ENCODE results near the gene SH3BP4.

SH3BP4 gene

DNA sequence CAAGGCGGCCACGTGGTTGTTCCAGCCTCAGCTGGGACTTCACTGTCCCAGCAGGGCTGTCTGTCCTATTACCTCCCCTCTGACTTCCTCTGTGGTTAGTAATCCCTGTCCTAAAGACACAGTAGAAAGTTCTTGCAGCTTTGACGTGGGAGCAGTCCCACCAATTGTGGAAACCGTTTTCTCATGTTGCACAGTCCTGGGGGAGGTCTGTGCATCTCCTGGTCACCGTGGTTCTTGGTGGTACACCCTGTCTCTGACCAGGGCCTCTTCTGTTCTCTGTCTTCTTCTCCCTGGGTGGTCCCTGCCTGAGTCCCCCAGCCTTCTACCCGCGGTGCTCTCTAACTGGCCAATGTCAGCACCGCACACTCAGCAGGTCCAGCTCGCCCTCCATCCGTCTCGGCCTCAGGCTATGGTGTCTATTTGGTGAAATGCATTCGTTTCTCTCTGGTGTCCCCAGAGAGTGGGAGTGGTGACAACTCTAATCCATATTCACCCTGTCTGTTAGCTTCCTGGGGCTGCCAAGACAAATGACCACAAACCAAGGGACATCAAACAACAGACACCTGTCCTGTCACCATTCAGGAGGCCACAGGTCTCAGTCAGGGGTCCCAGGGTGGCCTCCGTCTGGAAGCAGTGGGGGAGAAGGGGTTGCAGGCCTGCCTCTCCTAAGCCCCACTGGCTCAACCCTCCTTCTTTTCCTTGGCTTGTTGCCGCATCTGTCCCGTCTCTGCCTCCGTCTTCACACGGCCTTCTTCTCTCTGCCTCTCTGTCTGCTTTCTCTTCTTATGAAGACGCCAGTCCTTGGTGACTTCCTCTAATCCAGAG, 99.8 kb downstream of the SH3BP4 start:
- Histone ChIP-seq H4K20me1 (ENCODE audit: control insufficient read depth, insufficient read depth, low read depth, low read length) (no peaks in the 10 kb centered on the region), H3K9me2 (replicated peaks; ENCODE audit: control insufficient read depth, low read length) (no peaks in the 10 kb centered on the region), H3F3A (ENCODE audit: control insufficient read depth, insufficient read depth) (no peaks in the 10 kb centered on the region), H3K27ac (ENCODE audit: low read depth, low read length) (no peak overlapping the region), H3K79me2 (ENCODE audit: control insufficient read depth, low read length) (no peaks in the 10 kb centered on the region), H3K4me2 (ENCODE audit: low read length) (no peak overlapping the region), H3K4me3 (ENCODE audit: low read length) (no peak overlapping the region), H3K4me1 (ENCODE audit: control insufficient read depth, low read length) (no peaks in the 10 kb centered on the region), H3K27me3 (ENCODE audit: control insufficient read depth, low read length) (no peaks in the 10 kb centered on the region), H3K9me3 (ENCODE audit: control insufficient read depth, insufficient read depth, low read length) (no peaks in the 10 kb centered on the region), H3K36me3 (ENCODE audit: control insufficient read depth, low read length) (no peaks in the 10 kb centered on the region)
- TF ChIP-seq, protein P1, sequence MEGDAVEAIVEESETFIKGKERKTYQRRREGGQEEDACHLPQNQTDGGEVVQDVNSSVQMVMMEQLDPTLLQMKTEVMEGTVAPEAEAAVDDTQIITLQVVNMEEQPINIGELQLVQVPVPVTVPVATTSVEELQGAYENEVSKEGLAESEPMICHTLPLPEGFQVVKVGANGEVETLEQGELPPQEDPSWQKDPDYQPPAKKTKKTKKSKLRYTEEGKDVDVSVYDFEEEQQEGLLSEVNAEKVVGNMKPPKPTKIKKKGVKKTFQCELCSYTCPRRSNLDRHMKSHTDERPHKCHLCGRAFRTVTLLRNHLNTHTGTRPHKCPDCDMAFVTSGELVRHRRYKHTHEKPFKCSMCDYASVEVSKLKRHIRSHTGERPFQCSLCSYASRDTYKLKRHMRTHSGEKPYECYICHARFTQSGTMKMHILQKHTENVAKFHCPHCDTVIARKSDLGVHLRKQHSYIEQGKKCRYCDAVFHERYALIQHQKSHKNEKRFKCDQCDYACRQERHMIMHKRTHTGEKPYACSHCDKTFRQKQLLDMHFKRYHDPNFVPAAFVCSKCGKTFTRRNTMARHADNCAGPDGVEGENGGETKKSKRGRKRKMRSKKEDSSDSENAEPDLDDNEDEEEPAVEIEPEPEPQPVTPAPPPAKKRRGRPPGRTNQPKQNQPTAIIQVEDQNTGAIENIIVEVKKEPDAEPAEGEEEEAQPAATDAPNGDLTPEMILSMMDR (IDR thresholded peaks at IDR 0.05; ENCODE audit: low read depth, low read length, poor library complexity, severe bottlenecking), result no peak
- no peak for TF ChIP-seq EZH2phosphoT487 (IDR thresholded peaks at IDR 0.05; ENCODE audit: borderline replicate concordance, low read length)

DNA sequence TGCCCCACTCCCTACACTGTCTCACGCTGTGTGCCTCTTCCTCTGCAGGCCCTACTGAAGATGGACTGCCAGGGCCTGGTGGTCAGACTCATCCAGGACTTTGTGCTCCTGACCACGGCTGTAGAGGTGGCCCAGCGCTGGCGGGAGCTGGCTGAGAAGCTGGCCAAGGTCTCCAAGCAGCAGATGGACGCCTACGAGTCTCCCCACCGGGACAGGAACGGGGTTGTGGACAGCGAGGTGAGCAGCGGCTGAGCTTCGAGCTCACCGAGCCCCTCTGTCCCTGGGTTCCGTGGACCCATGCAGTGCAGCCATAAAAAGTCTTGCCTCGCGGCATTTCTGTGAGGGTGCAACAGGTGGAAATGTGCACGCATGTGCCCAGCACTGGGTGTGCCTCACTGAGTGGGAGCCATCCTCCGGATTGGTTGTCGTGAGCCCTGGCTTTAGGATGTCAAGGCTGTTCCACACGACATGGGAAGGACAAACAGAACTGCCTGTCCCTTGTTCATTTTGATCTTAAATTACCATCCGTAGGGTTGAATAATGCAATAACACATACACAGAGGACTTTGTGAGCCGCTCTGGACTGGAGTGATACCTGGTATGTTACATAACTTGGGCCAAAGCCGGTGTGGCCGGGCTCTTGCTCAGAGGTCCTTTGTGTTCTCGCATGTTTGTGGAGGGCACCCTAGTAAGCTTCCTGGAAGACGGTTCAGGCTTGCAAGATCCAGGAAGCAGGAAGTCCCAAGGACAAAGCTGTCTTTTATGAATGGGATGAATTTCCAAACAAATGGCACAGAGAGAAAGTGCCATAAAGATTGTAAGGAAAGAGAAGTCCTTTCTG, 100.9 kb downstream of the SH3BP4 start:
- Histone ChIP-seq H3K4me1 (ENCODE audit: control insufficient read depth, low read length) (no peaks in the 10 kb centered on the region), H3K4me3 (ENCODE audit: low read length) (no peak overlapping the region), H3F3A (ENCODE audit: control insufficient read depth, insufficient read depth) (no peaks in the 10 kb centered on the region), H3K36me3 (ENCODE audit: control insufficient read depth, low read length) (no peaks in the 10 kb centered on the region), H3K9me3 (ENCODE audit: control insufficient read depth, insufficient read depth, low read length) (no peaks in the 10 kb centered on the region), H3K4me2 (ENCODE audit: low read length) (no peak overlapping the region), H4K20me1 (ENCODE audit: control insufficient read depth, insufficient read depth, low read depth, low read length) (no peaks in the 10 kb centered on the region), H3K27me3 (ENCODE audit: control insufficient read depth, low read length) (no peaks in the 10 kb centered on the region), H3K79me2 (ENCODE audit: control insufficient read depth, low read length) (no peaks in the 10 kb centered on the region), H3K27ac (ENCODE audit: low read depth, low read length) (no peak overlapping the region), H3K9me2 (replicated peaks; ENCODE audit: control insufficient read depth, low read length) (no peaks in the 10 kb centered on the region)
- no peak for TF ChIP-seq EZH2phosphoT487 (IDR thresholded peaks at IDR 0.05; ENCODE audit: borderline replicate concordance, low read length)
- TF ChIP-seq, protein P1 (IDR thresholded peaks at IDR 0.05; ENCODE audit: low read depth, low read length, poor library complexity, severe bottlenecking), result no peak

DNA sequence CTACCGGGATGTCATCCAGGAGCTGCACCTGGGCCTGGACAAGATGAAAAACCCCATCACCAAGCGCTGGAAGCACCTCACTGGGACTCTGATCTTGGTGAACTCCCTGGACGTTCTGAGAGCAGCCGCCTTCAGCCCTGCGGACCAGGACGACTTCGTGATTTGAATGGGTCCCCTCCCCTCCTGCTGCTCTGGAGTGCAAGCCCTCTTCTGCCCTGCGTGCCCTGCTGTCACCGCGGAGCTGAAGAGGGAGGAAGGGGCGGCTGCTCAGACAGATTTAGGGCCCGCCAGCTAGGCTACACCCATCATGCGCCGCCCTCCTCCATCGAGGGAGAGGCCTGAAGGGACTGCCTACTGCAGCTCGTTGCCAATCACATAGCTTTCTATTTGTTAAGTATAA, 101.8 kb downstream of the SH3BP4 start:
- no peaks in the 10 kb centered on the region for H3F3A ChIP-seq (ENCODE audit: control insufficient read depth, insufficient read depth)
- no peaks in the 10 kb centered on the region for H3K27me3 ChIP-seq (ENCODE audit: control insufficient read depth, low read length)
- no peaks in the 10 kb centered on the region for H3K36me3 ChIP-seq (ENCODE audit: control insufficient read depth, low read length)
- H3K79me2 ChIP-seq (ENCODE audit: control insufficient read depth, low read length), result no peaks in the 10 kb centered on the region
- H3K4me3 ChIP-seq (ENCODE audit: low read length), result no peak overlapping the region
- no peak overlapping the region for H3K4me2 ChIP-seq (ENCODE audit: low read length)
- no peak overlapping the region for H3K27ac ChIP-seq (ENCODE audit: low read depth, low read length)
- H4K20me1 ChIP-seq (ENCODE audit: control insufficient read depth, insufficient read depth, low read depth, low read length), result no peaks in the 10 kb centered on the region
- TF ChIP-seq EZH2phosphoT487 (IDR thresholded peaks at IDR 0.05; ENCODE audit: borderline replicate concordance, low read length), result no peak
- TF ChIP-seq, protein P1 (IDR thresholded peaks at IDR 0.05; ENCODE audit: low read depth, low read length, poor library complexity, severe bottlenecking), result no peak
- H3K9me3 ChIP-seq (ENCODE audit: control insufficient read depth, insufficient read depth, low read length), result no peaks in the 10 kb centered on the region
- H3K9me2 ChIP-seq (replicated peaks; ENCODE audit: control insufficient read depth, low read length), result no peaks in the 10 kb centered on the region
- no peaks in the 10 kb centered on the region for H3K4me1 ChIP-seq (ENCODE audit: control insufficient read depth, low read length)
